Stimulated activated CD8-positive, alpha-beta memory T cell treated with anti-CD3 and anti-CD28 coated beads, Interleukin-4, amount 100 ng/mL, for 48 hours (primary cell): ENCODE measurements around the gene SRGAP3.
A peak's percentile ranks its signal among the peaks of the same experiment; 100 is the strongest.

ENCODE experiments used
- DNase-seq: peaks from one replicate; pipeline ENCODE4 v3.0.0-alpha.2; 2020

The SRGAP3 gene

GRCh38 chr3:9008550-9009255 lies 240.7 kb downstream of the SRGAP3 start:
- DNase-seq: no peak

GRCh38 chr3:9007928-9008327 lies 241.5 kb downstream of the SRGAP3 start:
- DNase-seq: no peak

- no peak for DNase-seq
Observed at GRCh38 chr3:9007213-9007612, 242.2 kb downstream of the SRGAP3 start.

GRCh38 chr3:9000041-9000440 lies 249.4 kb downstream of the SRGAP3 start:
- DNase-seq: no peak

GRCh38 chr3:8997151-8997550 lies 252.3 kb downstream of the SRGAP3 start:
- no peak for DNase-seq

GRCh38 chr3:8996681-8997121 lies 252.7 kb downstream of the SRGAP3 start:
- no peak for DNase-seq

GRCh38 chr3:8996216-8996615 lies 253.2 kb downstream of the SRGAP3 start:
- DNase-seq: no peak

- no peak for DNase-seq
Observed at GRCh38 chr3:8994226-8994625, 255.2 kb downstream of the SRGAP3 start.

GRCh38 chr3:8993331-8993730 lies 256.1 kb downstream of the SRGAP3 start:
- DNase-seq: no peak

- DNase-seq: no peak
Observed at GRCh38 chr3:8992854-8993253, 256.6 kb downstream of the SRGAP3 start.

- DNase-seq: no peak
Observed at GRCh38 chr3:8992199-8992598, 257.2 kb downstream of the SRGAP3 start.

- no peak for DNase-seq
Observed at GRCh38 chr3:8990266-8991215, 258.9 kb downstream of the SRGAP3 start.

GRCh38 chr3:8988791-8989558 lies 260.5 kb downstream of the SRGAP3 start:
- DNase-seq: no peak

- no peak for DNase-seq
Observed at GRCh38 chr3:8988384-8988655, 261.1 kb downstream of the SRGAP3 start.

GRCh38 chr3:8987645-8988383 lies 261.6 kb downstream of the SRGAP3 start:
- peak; percentile 79 for DNase-seq

- no peak for DNase-seq
Observed at GRCh38 chr3:8987226-8987625, 262.2 kb downstream of the SRGAP3 start.

GRCh38 chr3:8986741-8987140 lies 262.7 kb downstream of the SRGAP3 start:
- no peak for DNase-seq

- no peak for DNase-seq
Observed at GRCh38 chr3:8985876-8986275, 263.6 kb downstream of the SRGAP3 start.

- DNase-seq: no peak
Observed at GRCh38 chr3:8985411-8985831, 264.0 kb downstream of the SRGAP3 start.

GRCh38 chr3:8984526-8984925 lies 264.9 kb downstream of the SRGAP3 start:
- DNase-seq: no peak

- DNase-seq: no peak
Observed at GRCh38 chr3:8984081-8984480, 265.4 kb downstream of the SRGAP3 start.

GRCh38 chr3:8983591-8983990 lies 265.9 kb downstream of the SRGAP3 start:
- no peak for DNase-seq

GRCh38 chr3:8983026-8983425 lies 266.4 kb downstream of the SRGAP3 start:
- no peak for DNase-seq
